B cell (primary cell): Measurements from ENCODE around the gene BCHE. TPM values are rescaled to one million over a fixed set of nuclear protein-coding genes. Genes with fewer than 3 reads are reported as not detected.

Source experiments
- ATAC-seq: fragments of 200-7000 bp; cut with Tn5 transposase; one replicate; pipeline ENCODE4 v1.10.0; 2021; ENCODE audit warnings: low read depth, mild to moderate bottlenecking, moderate number of reproducible peaks, moderate library complexity
- CTCF ChIA-PET: fragments of 350-600 bp; sonication (Branson Sonifier 250); formaldehyde crosslinking; loops from one replicate; lab custom pipeline; 2021; ENCODE audit warnings: antibody characterized with exemption, inconsistent platforms; lab: Charles Lee
- POLR2A ChIA-PET: fragments of 350-600 bp; sonication (Branson Sonifier 250); formaldehyde crosslinking; loops from one replicate; lab custom pipeline; 2021; ENCODE audit warnings: antibody characterized with exemption; lab: Charles Lee
- DNase-seq: peaks from one replicate; pipeline ENCODE4 v3.0.0; 2013
- H2AFZ ChIP-seq: 2 replicates; pipeline ENCODE4 v1.6.1; 2012; ENCODE audit warnings: mild to moderate bottlenecking, low read depth, low read length; ENCODE audit not compliant: insufficient read depth, poor library complexity, severe bottlenecking
- H3K27ac ChIP-seq, 2 donors: 1 replicate in 1 of 2; 2 replicates in 1 of 2; pipeline ENCODE4 v1.5.1; 2012 to 2013; ENCODE audit warnings: low read length in 2 of 2, mild to moderate bottlenecking in 2 of 2, moderate library complexity in 1 of 2
- H3K27me3 ChIP-seq, 4 experiments: fragments of 200-600 bp in 1 of 4; sonication (generic) in 1 of 4; replicated peaks in 1 of 4; 1 replicate in 2 of 4; 2 replicates in 2 of 4; pipeline versions ENCODE4 v1.6.1 to v1.7.0; 2013 to 2016; ENCODE audit warnings: low read length in 3 of 4, mild to moderate bottlenecking in 2 of 4, mixed read lengths in 1 of 4, moderate library complexity in 1 of 4; ENCODE audit not compliant: insufficient read depth in 4 of 4, control insufficient read depth in 3 of 4; ENCODE audit errors: control extremely low read depth in 1 of 4
- H3K36me3 ChIP-seq, 2 experiments: replicated peaks in 1 of 2; 1 replicate in 1 of 2; 2 replicates in 1 of 2; pipeline versions ENCODE4 v1.6.1 to v1.7.1; 2013; ENCODE audit warnings: low read length in 1 of 2; ENCODE audit not compliant: insufficient read depth in 2 of 2, control insufficient read depth in 1 of 2; ENCODE audit errors: control extremely low read depth in 1 of 2, extremely low read depth in 1 of 2
- H3K4me1 ChIP-seq, 2 donors: fragments of 200-600 bp in 1 of 2; sonication (generic) in 1 of 2; 1 replicate in 1 of 2; 2 replicates in 1 of 2; pipeline versions ENCODE4 v1.5.1 to v1.6.1; 2013 to 2017; ENCODE audit warnings: low read length in 2 of 2; ENCODE audit not compliant: control insufficient read depth in 2 of 2, insufficient read depth in 2 of 2
- H3K4me2 ChIP-seq: replicated peaks from 2 replicates; pipeline ENCODE3; 2012; ENCODE audit warnings: mild to moderate bottlenecking, low read depth, low read length; ENCODE audit not compliant: poor library complexity, severe bottlenecking
- H3K4me3 ChIP-seq, 5 experiments: fragments of 200-600 bp in 1 of 5; sonication (generic) in 1 of 5; 1 replicate in 3 of 5; 2 replicates in 2 of 5; pipeline versions ENCODE4 v1.5.1 to v1.7.0; 2011 to 2016; ENCODE audit warnings: low read length in 4 of 5, mild to moderate bottlenecking in 4 of 5, low read depth in 2 of 5, control low read depth in 1 of 5, moderate library complexity in 1 of 5; ENCODE audit not compliant: insufficient read depth in 1 of 5; ENCODE audit errors: control extremely low read depth in 1 of 5, extremely low read depth in 1 of 5
- H3K79me2 ChIP-seq: fragments of 200-600 bp; sonication (generic); one replicate; pipeline ENCODE4 v1.6.0; 2016; ENCODE audit warnings: low read length; ENCODE audit not compliant: control insufficient read depth, insufficient read depth
- H3K9ac ChIP-seq: fragments of 200-600 bp; sonication (generic); 2 replicates; pipeline ENCODE4 v1.6.1; 2017; ENCODE audit warnings: mild to moderate bottlenecking, low read length, moderate library complexity
- H3K9me3 ChIP-seq, 3 donors: one replicate each; pipeline versions ENCODE4 v1.6.1 to v1.7.1; 2013; ENCODE audit warnings: low read length in 2 of 3; ENCODE audit not compliant: control insufficient read depth in 2 of 3, insufficient read depth in 1 of 3; ENCODE audit errors: control extremely low read depth in 1 of 3
- H4K20me1 ChIP-seq: 2 replicates; pipeline ENCODE4 v1.6.0; 2012; ENCODE audit warnings: mild to moderate bottlenecking, low read length; ENCODE audit not compliant: insufficient read depth, control insufficient read depth, poor library complexity, severe bottlenecking
- H3K27ac Mint-ChIP-seq: one replicate; pipeline ENCODE4 v1.8.0; 2021; ENCODE audit warnings: mixed read lengths
- H3K27me3 Mint-ChIP-seq: one replicate; pipeline ENCODE4 v1.8.0; 2021; ENCODE audit warnings: mixed read lengths
- H3K4me1 Mint-ChIP-seq: one replicate; pipeline ENCODE4 v1.8.0; 2021; ENCODE audit warnings: mixed read lengths
- H3K4me3 Mint-ChIP-seq: one replicate; pipeline ENCODE4 v1.8.0; 2021; ENCODE audit warnings: mixed read lengths
- H3K9me3 Mint-ChIP-seq: one replicate; pipeline ENCODE4 v1.8.0; 2022; ENCODE audit warnings: mixed read lengths; ENCODE audit not compliant: insufficient read depth
- CTCF ChIP-seq: fragments of 200-600 bp; IDR thresholded peaks from one replicate; pipeline ENCODE4 v1.8.0; 2022; ENCODE audit warnings: antibody characterized with exemption, mild to moderate bottlenecking
- EZH2 ChIP-seq: IDR thresholded peaks from 2 replicates; pipeline ENCODE4 v1.6.1; 2012; ENCODE audit warnings: borderline replicate concordance, low read depth, mild to moderate bottlenecking, moderate library complexity, low read length; ENCODE audit not compliant: insufficient read depth, poor library complexity, severe bottlenecking
- WGBS: methylation state at CpG from one replicate; pipeline ENCODE4 v1.1.5; 2013; ENCODE audit warnings: missing lambda C conversion rate; ENCODE audit not compliant: insufficient coverage; 5-methylcytosine and 5-hydroxymethylcytosine counted together
- intact Hi-C: fragments of 100-400 bp; cut with micrococcal nuclease; formaldehyde crosslinking; loops from one replicate; pipeline ENCODE4 v1.10.0; 2022
- polyA plus RNA-seq: library from polyadenylated mRNA; depleted of rRNA; stranded (reverse); fragments of >200 nt; gene quantifications from 2 replicates; pipeline ENCODE4 v1.2.3, GENCODE V29; 2012
- total RNA-seq, 2 donors: library from RNA; stranded (reverse); fragments of 120-200 nt in 1 of 2; gene quantifications; 1 replicate in 1 of 2; 2 replicates in 1 of 2; pipeline versions ENCODE4 v1.2.3 to v1.2.4, GENCODE V29; 2013 to 2022

Gene BCHE
- total and polyA plus RNA-seq, 2 donors (not counting 1 experiment from before 2014, with no cell fraction given): not detected

- Mint-ChIP-seq H3K9me3 (peaks cover 3% of the 10 kb centered on the region), H3K27ac (no peak overlapping the region), H3K4me1 (no peaks in the 10 kb centered on the region), H3K4me3 (no peak overlapping the region), H3K27me3 (no peaks in the 10 kb centered on the region)
- intact Hi-C loops: no loop called here
- Histone ChIP-seq H3K27ac (no peak overlapping the region), H3K4me1 (no peaks in the 10 kb centered on the region), H4K20me1 (no peaks in the 10 kb centered on the region), H3K27me3 (no peaks in the 10 kb centered on the region), H3K4me3 (no peak overlapping the region), H3K36me3 (no peaks in the 10 kb centered on the region), H3K9ac (no peak overlapping the region), H3K4me2 (no peak overlapping the region), H3K79me2 (no peaks in the 10 kb centered on the region), H2AFZ (no peak overlapping the region), H3K9me3 (peaks cover 0 to 7% (median 0%) of the 10 kb centered on the region in 3 donors)
- DNase-seq: no peak
- no peak for ATAC-seq
- TF ChIP-seq EZH2 (no peak), CTCF (no peak)
- POLR2A ChIA-PET: no interaction called here
- CTCF ChIA-PET: no interaction called here
- no CpG with 5 or more reads among the region's 1 CpG for WGBS
Measured at GRCh38 chr3:165755571-165755970, 81.7 kb downstream of the BCHE start.

GRCh38 chr3:165754219-165755007 lies 82.8 kb downstream of the BCHE start:
- no peak overlapping the region for H3K27ac Mint-ChIP-seq
- POLR2A ChIA-PET: no interaction called here
- no peaks in the 10 kb centered on the region for H3K79me2 ChIP-seq
- CTCF ChIA-PET: no interaction called here
- no peak overlapping the region for H3K9ac ChIP-seq
- no peak overlapping the region for H3K4me2 ChIP-seq
- no peaks in the 10 kb centered on the region for H3K9me3 Mint-ChIP-seq
- no peaks in the 10 kb centered on the region for H3K27me3 Mint-ChIP-seq
- WGBS: no CpG with 5 or more reads among the region's 1 CpG
- no peak overlapping the region for H3K4me3 ChIP-seq
- H3K27me3 ChIP-seq: no peaks in the 10 kb centered on the region
- H3K9me3 ChIP-seq: peaks cover 0 to 7% (median 0%) of the 10 kb centered on the region in 3 donors
- H3K4me1 ChIP-seq: no peaks in the 10 kb centered on the region
- H3K4me1 Mint-ChIP-seq: no peaks in the 10 kb centered on the region
- intact Hi-C loops: no loop called here
- TF ChIP-seq CTCF (no peak), EZH2 (no peak)
- ATAC-seq (no peak), DNase-seq (no peak)
- H3K4me3 Mint-ChIP-seq: no peak overlapping the region
- no peak overlapping the region for H3K27ac ChIP-seq
- no peak overlapping the region for H2AFZ ChIP-seq
- no peaks in the 10 kb centered on the region for H4K20me1 ChIP-seq
- no peaks in the 10 kb centered on the region for H3K36me3 ChIP-seq
